Esophagus squamous epithelium (tissue), 5 donors: ENCODE results near the gene ANO5. TPM values are rescaled to one million over a fixed set of nuclear protein-coding genes. Genes with fewer than 3 reads are reported as not detected.

Experiments
- DNase-seq: peaks from one replicate; lab custom pipeline; 2025; lab: John Stamatoyannopoulos, UW
- H3K27ac ChIP-seq, 4 donors: fragments of 200-600 bp; sonication (generic); one replicate each; pipeline ENCODE4 v1.5.1; 2016 to 2019; ENCODE audit warnings: mild to moderate bottlenecking in 1 of 4
- H3K27me3 ChIP-seq, 4 donors: fragments of 200-600 bp; sonication (generic); 1 replicate in 3 of 4; 2 replicates in 1 of 4; pipeline versions ENCODE4 v1.5.1 to v1.6.0; 2017 to 2021; ENCODE audit warnings: antibody characterized with exemption in 1 of 4
- H3K36me3 ChIP-seq, 3 donors: fragments of 200-600 bp; sonication (generic); one replicate each; pipeline ENCODE4 v1.5.1; 2016 to 2019
- H3K4me1 ChIP-seq, 3 donors: fragments of 200-600 bp; sonication (generic); one replicate each; pipeline ENCODE4 v1.5.1; 2017 to 2019
- H3K4me3 ChIP-seq, 4 donors: fragments of 200-600 bp; sonication (generic); 1 replicate in 3 of 4; 2 replicates in 1 of 4; pipeline ENCODE4 v1.5.1; 2016 to 2019; ENCODE audit warnings: mild to moderate bottlenecking in 2 of 4, moderate library complexity in 1 of 4
- H3K9me3 ChIP-seq, 3 donors: fragments of 200-600 bp; sonication (generic); one replicate each; pipeline ENCODE4 v1.5.1; 2016 to 2019
- CTCF ChIP-seq, 6 experiments: fragments of 450-650 bp in 4 of 6; fragments of 200-600 bp in 2 of 6; sonication (generic) in 2 of 6; IDR thresholded peaks; one replicate each; pipeline ENCODE4 v1.5.1; 2016 to 2019; ENCODE audit warnings: antibody characterized with exemption in 6 of 6, mild to moderate bottlenecking in 4 of 6, moderate library complexity in 4 of 6
- POLR2A ChIP-seq, 4 donors: fragments of 450-650 bp; IDR thresholded peaks; one replicate each; pipeline ENCODE4 v1.6.1; 2017; ENCODE audit warnings: antibody characterized with exemption in 4 of 4, mild to moderate bottlenecking in 4 of 4, moderate library complexity in 3 of 4
- WGBS, 2 donors: methylation state at CpG; one replicate each; pipeline ENCODE4 v1.1.5; 2018; 5-methylcytosine and 5-hydroxymethylcytosine counted together
- intact Hi-C: fragments of 100-400 bp; cut with DNase I; formaldehyde crosslinking; loops from one replicate; pipeline ENCODE4 v1.15.0; 2022
- total RNA-seq, 4 donors: library from RNA; depleted of rRNA; stranded (reverse); fragments of >200 nt; gene quantifications; one replicate each; pipeline ENCODE4 v1.1.0, GENCODE V29; 2016
- donor health status: DM: yes; HTN: yes; CAD: no.

The ANO5 gene
- total RNA-seq, 4 donors from 2014 or later: 0.04 to 2.3 (median 0.39) TPM

- 44 to 47% methylated on average over 4 of the region's 4 CpGs for WGBS, 2 donors
- no peak for DNase-seq
- peaks cover 0 to 3% (median 0%) of the 10 kb centered on the region in 4 donors for H3K27me3 ChIP-seq
- H3K9me3 ChIP-seq: no peaks in the 10 kb centered on the region
- no peaks in the 10 kb centered on the region for H3K4me1 ChIP-seq
- H3K4me3 ChIP-seq: no peak overlapping the region
- intact Hi-C loops: no loop called here
- no peak for TF ChIP-seq CTCF (IDR thresholded peaks at IDR 0.05)
- TF ChIP-seq POLR2A (IDR thresholded peaks at IDR 0.05): no peak
- no peak overlapping the region for H3K27ac ChIP-seq
- H3K36me3 ChIP-seq: no peaks in the 10 kb centered on the region
These were observed 138.9 kb downstream of the ANO5 start for GRCh38 chr11:22331771-22332170.

Other genes starting within 250 kb of the ANO5 start
- gene SLC17A6, start 145.3 kb downstream of the ANO5 start, total RNA-seq: not detected